Activated CD8-positive, alpha-beta T cell treated with anti-CD3 and anti-CD28 coated beads, Interleukin-2, amount 10 ng/mL, durations not matched to agents 7 days and 5 days (primary cell): ENCODE data around the gene AOPEP. TPM values are rescaled to one million over a fixed set of nuclear protein-coding genes. Genes with fewer than 3 reads are reported as not detected.
"Not testable (repeated sequence)": the region's sequence is repeated elsewhere in the genome, so short reads cannot be mapped to it uniquely, and the experiment has no call there.

Experiments
- ATAC-seq: fragments of 150-1000 bp; cut with Tn5 transposase; one replicate; pipeline ENCODE4 v1.10.0; 2021; ENCODE audit warnings: moderate library complexity
- CTCF ChIA-PET: fragments of 350-600 bp; sonication (Branson Sonifier 250); formaldehyde crosslinking; loops from one replicate; lab custom pipeline; 2021; ENCODE audit warnings: antibody characterized with exemption; lab: Charles Lee
- POLR2A ChIA-PET: fragments of 350-600 bp; sonication (Branson Sonifier 250); formaldehyde crosslinking; loops from one replicate; lab custom pipeline; 2021; ENCODE audit warnings: antibody characterized with exemption; lab: Charles Lee
- DNase-seq: peaks from one replicate; pipeline ENCODE4 v3.0.0-alpha.2; 2020
- H3K27ac Mint-ChIP-seq: one replicate; pipeline ENCODE4 v1.8.0; 2021; ENCODE audit warnings: mild to moderate bottlenecking, mixed read lengths
- H3K27me3 Mint-ChIP-seq: one replicate; pipeline ENCODE4 v1.8.0; 2021; ENCODE audit warnings: low read depth, mixed read lengths
- H3K36me3 Mint-ChIP-seq: one replicate; pipeline ENCODE4 v1.8.0; 2021; ENCODE audit warnings: low read depth, mixed read lengths
- H3K4me1 Mint-ChIP-seq: one replicate; pipeline ENCODE4 v1.8.0; 2021; ENCODE audit warnings: low read depth, mixed read lengths
- H3K4me3 Mint-ChIP-seq: one replicate; pipeline ENCODE4 v1.8.0; 2021; ENCODE audit warnings: mild to moderate bottlenecking, mixed read lengths
- H3K9me3 Mint-ChIP-seq: one replicate; pipeline ENCODE4 v1.8.0; 2022; ENCODE audit warnings: mixed read lengths; ENCODE audit not compliant: insufficient read depth
- total RNA-seq, 2 experiments: library from RNA; stranded (reverse); gene quantifications; one replicate each; pipeline ENCODE4 v1.2.3, GENCODE V29; 2021

The AOPEP gene
- total RNA-seq, 2 experiments from 2014 or later, result 7.2 to 8.9 TPM

DNA sequence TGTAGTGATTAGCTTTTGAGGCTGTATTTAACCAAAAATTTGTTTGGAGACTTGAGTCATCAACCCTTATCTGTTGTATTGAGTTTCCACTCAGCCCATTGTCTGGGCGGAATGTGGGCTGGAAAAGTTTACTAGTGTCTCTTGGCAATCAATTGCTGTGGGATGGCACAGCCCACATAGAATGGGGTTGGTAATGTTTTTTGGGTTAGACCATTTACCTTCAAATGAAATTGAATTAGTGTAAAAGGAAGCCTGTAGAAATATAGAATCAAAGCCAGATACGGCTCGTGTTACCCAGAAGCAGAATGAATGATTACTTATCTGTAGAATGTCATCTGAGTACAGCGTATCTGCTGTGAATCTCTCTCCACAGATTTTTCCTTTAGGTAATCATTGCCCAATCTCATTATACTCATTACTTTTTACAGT lies 142.9 kb downstream of the AOPEP start:
- POLR2A ChIA-PET, result no interaction called here
- Mint-ChIP-seq H3K27me3 (peaks cover 22% of the 10 kb centered on the region), H3K4me3 (no peak overlapping the region), H3K36me3 (no peaks in the 10 kb centered on the region), H3K27ac (no peak overlapping the region), H3K4me1 (peaks cover 16% of the 10 kb centered on the region), H3K9me3 (no peaks in the 10 kb centered on the region)
- ATAC-seq (no peak), DNase-seq (no peak)
- CTCF ChIA-PET, result no interaction called here

DNA sequence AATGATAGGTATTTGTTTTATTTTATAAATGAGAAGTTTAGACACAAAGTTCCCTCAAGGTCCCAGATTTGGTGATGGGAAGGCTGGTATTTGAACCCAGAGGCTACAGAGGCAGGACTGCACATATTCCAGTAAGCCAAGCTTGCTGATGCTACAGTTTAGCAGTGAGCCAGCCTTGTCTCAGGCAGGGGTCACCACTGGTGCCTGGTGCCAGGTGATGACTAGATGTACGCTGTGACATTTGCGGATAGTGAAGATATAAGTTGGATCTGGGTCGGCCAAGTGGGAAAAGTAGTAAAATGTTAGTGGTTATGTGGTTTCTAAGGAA lies 143.9 kb downstream of the AOPEP start:
- ATAC-seq (no peak), DNase-seq (no peak)
- Mint-ChIP-seq H3K9me3 (no peaks in the 10 kb centered on the region), H3K4me1 (peaks cover 16% of the 10 kb centered on the region), H3K27me3 (peaks cover 24% of the 10 kb centered on the region), H3K27ac (no peak overlapping the region), H3K4me3 (no peak overlapping the region), H3K36me3 (no peaks in the 10 kb centered on the region)
- ChIA-PET CTCF (interaction anchor here (1.3 kb wide), 1 partner anchor 10 kb away, joined by 3 read pairs; no protein-coding TSS in a partner anchor), POLR2A (no interaction called here)

DNA sequence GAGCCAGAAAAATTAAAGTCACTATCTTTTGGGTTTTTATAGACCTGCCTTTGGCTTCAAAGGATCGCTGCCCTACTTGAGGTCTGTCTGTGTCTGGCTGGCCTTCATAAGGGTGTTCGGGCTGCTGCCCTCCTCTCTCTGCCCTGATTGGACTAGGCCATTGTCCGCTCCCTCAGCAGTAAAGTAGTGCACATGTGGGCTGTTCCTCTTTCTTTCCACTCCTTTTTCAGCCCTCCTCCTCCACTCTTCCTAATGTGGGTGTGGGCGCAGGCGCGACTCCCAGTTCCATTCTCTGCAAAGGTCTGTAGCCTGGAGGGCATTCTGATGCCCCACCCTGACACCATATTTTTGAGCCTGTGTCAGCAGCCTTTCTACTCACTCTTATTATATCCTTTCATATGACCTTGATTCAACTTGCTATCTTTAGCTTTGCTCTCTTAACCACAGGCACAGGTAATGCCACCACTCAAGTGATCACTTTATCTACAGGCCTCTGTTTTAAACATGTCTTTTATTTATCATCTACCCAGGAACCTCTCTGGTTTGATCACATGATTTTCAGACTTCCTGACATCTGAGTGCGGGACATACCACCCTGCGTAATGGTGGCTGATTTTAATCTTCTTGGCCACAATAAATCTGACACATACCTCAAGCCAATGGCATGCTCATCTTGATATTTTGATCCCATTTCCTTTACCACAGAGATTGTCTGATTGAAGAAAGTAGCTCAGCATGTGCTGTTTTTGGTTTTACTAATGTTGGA lies 144.5 kb downstream of the AOPEP start:
- peak overlapping the region; percentile 74 for H3K27ac Mint-ChIP-seq
- POLR2A ChIA-PET, result interaction anchor here (1.2 to 2.3 kb wide), 2 partner anchors 10 to 11 kb away, joined by 3 to 8 read pairs; no protein-coding TSS in a partner anchor
- DNase-seq (peak; percentile 61), ATAC-seq (peak; percentile 90)
- H3K36me3 Mint-ChIP-seq, result no peaks in the 10 kb centered on the region
- CTCF ChIA-PET, result interaction anchor here (0.7 to 1.3 kb wide), 2 partner anchors 10 to 260 kb away, joined by 3 read pairs; no protein-coding TSS in a partner anchor
- H3K4me1 Mint-ChIP-seq, result peaks cover 16% of the 10 kb centered on the region
- H3K4me3 Mint-ChIP-seq, result no peak overlapping the region
- no peaks in the 10 kb centered on the region for H3K9me3 Mint-ChIP-seq
- H3K27me3 Mint-ChIP-seq, result peaks cover 24% of the 10 kb centered on the region

GRCh38 chr9:94872083-94872833 lies 145.8 kb downstream of the AOPEP start:
- ChIA-PET POLR2A (interaction anchor here (1.1 to 2.3 kb wide), 3 partner anchors 9 to 70 kb away, joined by 3 to 8 read pairs (median 3); no protein-coding TSS in a partner anchor), CTCF (interaction anchor here (0.6 kb wide), 1 partner anchor 169 kb away, joined by 3 read pairs; no protein-coding TSS in a partner anchor)
- no peaks in the 10 kb centered on the region for H3K36me3 Mint-ChIP-seq
- H3K27ac Mint-ChIP-seq, result no peak overlapping the region
- H3K4me1 Mint-ChIP-seq, result peaks cover 16% of the 10 kb centered on the region
- DNase-seq (no peak), ATAC-seq (no peak)
- H3K9me3 Mint-ChIP-seq, result no peaks in the 10 kb centered on the region
- no peak overlapping the region for H3K4me3 Mint-ChIP-seq
- peaks cover 20% of the 10 kb centered on the region for H3K27me3 Mint-ChIP-seq

DNA sequence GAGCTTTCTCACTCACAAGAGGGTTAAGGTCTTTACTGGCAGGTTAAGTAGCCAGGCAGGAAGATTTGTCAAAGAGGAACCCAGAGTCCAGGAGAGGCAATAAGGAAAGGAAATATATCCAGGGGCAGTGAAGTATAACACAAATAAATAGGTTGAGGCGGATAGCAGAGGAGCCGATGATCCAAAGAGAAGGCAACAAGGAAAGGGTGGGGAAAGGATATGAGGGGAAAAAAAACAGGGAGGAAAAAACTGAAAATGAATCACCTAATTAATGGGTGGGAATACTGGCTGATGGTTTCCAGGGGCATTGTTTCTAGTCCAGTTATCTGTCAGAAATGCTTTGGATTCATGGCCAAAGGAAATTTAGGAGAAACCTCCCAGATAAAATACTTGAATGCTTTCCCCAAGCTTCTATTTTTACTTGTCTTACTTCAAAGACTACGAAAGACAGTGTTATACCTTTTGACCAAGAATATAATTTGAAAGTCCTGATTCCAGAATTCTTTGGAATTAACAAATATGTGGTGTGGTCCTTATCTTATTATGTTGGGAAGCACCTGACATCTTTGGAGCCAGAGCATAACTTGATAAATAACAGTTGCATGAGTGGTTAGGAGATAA lies 146.5 kb downstream of the AOPEP start:
- no peak overlapping the region for H3K4me3 Mint-ChIP-seq

DNA sequence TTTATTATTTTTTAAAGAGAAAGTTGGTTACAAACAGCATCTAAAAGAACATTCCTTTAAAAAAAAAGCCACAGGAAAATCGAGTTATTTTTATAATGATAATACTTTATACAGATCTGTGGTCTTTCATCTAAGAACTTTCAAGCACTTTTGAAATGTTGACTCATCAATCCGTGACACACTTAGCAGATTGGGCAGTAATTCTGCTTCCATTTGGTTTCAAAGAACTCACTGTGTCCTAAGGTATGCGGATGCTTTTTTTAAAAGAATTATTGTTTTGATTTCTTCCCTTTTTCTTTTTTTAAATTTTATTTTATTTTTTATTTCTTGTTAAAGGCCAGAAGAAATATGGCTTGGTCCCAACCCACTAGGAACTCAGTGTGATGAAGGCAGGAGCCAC lies 147.8 kb downstream of the AOPEP start:
- Mint-ChIP-seq H3K27ac (no peak overlapping the region), H3K27me3 (peaks cover 20% of the 10 kb centered on the region), H3K4me3 (no peak overlapping the region), H3K4me1 (peaks cover 28% of the 10 kb centered on the region), H3K9me3 (no peaks in the 10 kb centered on the region), H3K36me3 (no peaks in the 10 kb centered on the region)
- ChIA-PET CTCF (no interaction called here), POLR2A (no interaction called here)
- DNase-seq (no peak), ATAC-seq (no peak)

More for the DNA sequence above, 146.5 kb downstream of the AOPEP start:
- Mint-ChIP-seq H3K27me3 (peaks cover 18% of the 10 kb centered on the region), H3K4me1 (peaks cover 16% of the 10 kb centered on the region), H3K9me3 (no peaks in the 10 kb centered on the region), H3K36me3 (no peaks in the 10 kb centered on the region), H3K27ac (no peak overlapping the region)
- no peak for ATAC-seq
- ChIA-PET POLR2A (interaction anchor here (1.1 to 2.3 kb wide), 2 partner anchors 12 to 70 kb away, joined by 3 to 8 read pairs; no protein-coding TSS in a partner anchor), CTCF (interaction anchor here (1.0 kb wide), 1 partner anchor 43 kb away, joined by 3 read pairs; no protein-coding TSS in a partner anchor)
- no peak for DNase-seq

- CTCF ChIA-PET, result interaction anchor here (1.7 kb wide), 1 partner anchor 9 kb away, joined by 3 read pairs; no protein-coding TSS in a partner anchor
- no peaks in the 10 kb centered on the region for H3K9me3 Mint-ChIP-seq
Measured at GRCh38 chr9:94875300-94876020, 149.0 kb downstream of the AOPEP start.

DNA sequence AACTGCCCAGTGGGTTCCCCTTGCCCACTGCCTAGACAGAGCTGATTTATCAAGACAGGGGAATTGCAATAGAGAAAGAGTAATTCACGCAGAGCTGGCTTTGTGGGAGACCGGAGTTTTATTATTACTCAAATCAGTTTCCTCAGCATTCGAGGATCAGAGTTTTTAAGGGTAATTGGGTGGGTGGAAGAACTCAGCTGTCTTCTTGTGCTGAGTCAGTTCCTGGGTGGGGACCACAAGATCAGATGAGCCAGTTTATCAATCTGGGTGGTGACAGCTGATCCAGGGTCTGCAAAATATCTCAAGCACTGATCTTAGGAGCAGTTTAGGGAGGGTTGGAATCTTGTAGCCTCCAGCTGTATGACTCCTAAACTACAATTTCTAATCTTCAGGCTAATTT lies 152.3 kb downstream of the AOPEP start:
- H3K9me3 Mint-ChIP-seq, H3K27ac Mint-ChIP-seq, ATAC-seq, POLR2A ChIA-PET, H3K36me3 Mint-ChIP-seq, DNase-seq, H3K4me3 Mint-ChIP-seq: not testable (repeated sequence)
- peaks cover 12% of the 10 kb centered on the region for H3K4me1 Mint-ChIP-seq
- peaks cover 11% of the 10 kb centered on the region for H3K27me3 Mint-ChIP-seq
- CTCF ChIA-PET, result interaction anchor here (0.8 to 1.2 kb wide), 3 partner anchors 18 to 197 kb away, joined by 3 to 4 read pairs (median 4); no protein-coding TSS in a partner anchor

More at GRCh38 chr9:94875300-94876020, 149.0 kb downstream of the AOPEP start:
- Mint-ChIP-seq H3K27ac (no peak overlapping the region), H3K4me1 (peaks cover 26% of the 10 kb centered on the region), H3K4me3 (no peak overlapping the region), H3K27me3 (peaks cover 22% of the 10 kb centered on the region), H3K36me3 (no peaks in the 10 kb centered on the region)
- ATAC-seq (no peak), DNase-seq (no peak)
- POLR2A ChIA-PET, result no interaction called here

DNA sequence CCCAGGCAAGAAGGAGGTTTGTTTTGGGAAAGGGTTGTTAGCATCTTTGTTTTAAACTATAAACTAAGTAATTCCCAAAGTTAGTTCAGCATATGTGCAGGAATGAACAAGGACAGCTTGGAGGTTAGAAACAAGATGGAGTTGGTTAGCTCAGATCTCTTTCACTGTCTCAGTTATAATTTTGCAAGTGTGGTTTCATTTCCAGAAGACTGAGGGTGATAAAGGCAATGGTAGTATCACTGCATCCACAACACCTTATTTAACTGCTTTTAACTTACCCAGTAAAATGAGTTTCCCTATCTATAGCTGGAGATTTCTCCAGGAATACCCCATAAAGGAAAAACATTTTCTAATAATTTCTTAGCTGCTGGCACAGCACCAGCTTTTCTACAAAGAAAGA lies 152.7 kb downstream of the AOPEP start:
- ATAC-seq, result no peak
- Mint-ChIP-seq H3K36me3 (no peaks in the 10 kb centered on the region), H3K9me3 (no peaks in the 10 kb centered on the region), H3K4me3 (no peak overlapping the region), H3K27me3 (peaks cover 11% of the 10 kb centered on the region), H3K27ac (no peak overlapping the region), H3K4me1 (peaks cover 12% of the 10 kb centered on the region)
- no peak for DNase-seq
- CTCF ChIA-PET, result interaction anchor here (0.8 to 1.2 kb wide), 3 partner anchors 18 to 198 kb away, joined by 3 to 4 read pairs (median 4); no protein-coding TSS in a partner anchor
- POLR2A ChIA-PET, result no interaction called here

DNA sequence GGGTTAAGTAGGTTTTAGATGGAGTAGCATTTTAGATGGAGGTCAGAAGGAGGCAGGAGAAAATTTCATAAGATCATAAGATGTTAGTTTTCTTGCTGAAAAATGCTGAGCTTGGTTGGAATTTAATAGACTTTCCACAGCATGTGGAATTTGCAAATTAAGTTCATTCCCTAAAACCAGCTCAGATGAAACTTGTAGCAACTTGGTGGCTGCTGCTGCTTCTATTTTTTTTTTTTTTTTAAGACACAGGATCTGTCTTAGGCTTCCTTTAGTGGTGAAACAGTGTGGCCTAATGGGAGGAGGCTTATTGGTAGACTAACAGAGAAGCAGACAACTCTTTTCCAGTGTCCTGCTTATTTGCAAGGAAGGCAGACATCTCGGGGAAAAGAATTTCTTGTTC lies 154.5 kb downstream of the AOPEP start:
- H3K9me3 Mint-ChIP-seq, result no peaks in the 10 kb centered on the region
- H3K36me3 Mint-ChIP-seq, result no peaks in the 10 kb centered on the region
- ChIA-PET POLR2A (interaction anchor here (0.7 kb wide), 1 partner anchor 9 kb away, joined by 3 read pairs; no protein-coding TSS in a partner anchor), CTCF (no interaction called here)
- H3K4me3 Mint-ChIP-seq, result no peak overlapping the region
- DNase-seq (no peak), ATAC-seq (no peak)
- peaks cover 12% of the 10 kb centered on the region for H3K4me1 Mint-ChIP-seq
- peaks cover 5% of the 10 kb centered on the region for H3K27me3 Mint-ChIP-seq
- no peak overlapping the region for H3K27ac Mint-ChIP-seq

GRCh38 chr9:94881454-94881853 lies 155.0 kb downstream of the AOPEP start:
- DNase-seq (no peak), ATAC-seq (no peak)
- POLR2A ChIA-PET, result interaction anchor here (0.7 kb wide), 1 partner anchor 10 kb away, joined by 3 read pairs; no protein-coding TSS in a partner anchor
- H3K4me3 Mint-ChIP-seq, result no peak overlapping the region
- CTCF ChIA-PET, result no interaction called here
- H3K27me3 Mint-ChIP-seq, result peaks cover 5% of the 10 kb centered on the region
- H3K27ac Mint-ChIP-seq, result no peak overlapping the region
- H3K9me3 Mint-ChIP-seq, result no peaks in the 10 kb centered on the region
- no peaks in the 10 kb centered on the region for H3K36me3 Mint-ChIP-seq
- peaks cover 12% of the 10 kb centered on the region for H3K4me1 Mint-ChIP-seq
